HG03342 (cell line): ENCODE data around the gene SLC43A1.

Experiments
- ATAC-seq: cut with Tn5 transposase; IDR thresholded peaks from one replicate; pipeline ENCODE4 v1.9.1; 2021; ENCODE audit warnings: mild to moderate bottlenecking, moderate library complexity; ENCODE audit not compliant: unreplicated experiment

Gene SLC43A1

GRCh38 chr11:57480409-57481137 is 34.9 kb downstream of the SLC43A1 start:
- no peak for ATAC-seq

GRCh38 chr11:57479911-57480310 is 35.6 kb downstream of the SLC43A1 start:
- ATAC-seq = no peak

GRCh38 chr11:57479021-57479663 is 36.4 kb downstream of the SLC43A1 start:
- no peak for ATAC-seq

- no peak for ATAC-seq
These were observed 37.9 kb downstream of the SLC43A1 start for GRCh38 chr11:57477507-57478189.

GRCh38 chr11:57476757-57477506 is 38.6 kb downstream of the SLC43A1 start:
- ATAC-seq = peak; percentile 51

GRCh38 chr11:57476047-57476756 is 39.3 kb downstream of the SLC43A1 start:
- ATAC-seq = peak; percentile 22

- peak; percentile 32 for ATAC-seq
These were observed 39.8 kb downstream of the SLC43A1 start for GRCh38 chr11:57475671-57476046.

GRCh38 chr11:57475191-57475590 is 40.3 kb downstream of the SLC43A1 start:
- no peak for ATAC-seq

GRCh38 chr11:57474803-57475115 is 40.7 kb downstream of the SLC43A1 start:
- no peak for ATAC-seq

- ATAC-seq = no peak
These were observed 41.3 kb downstream of the SLC43A1 start for GRCh38 chr11:57474017-57474802.

- no peak for ATAC-seq
These were observed 42.1 kb downstream of the SLC43A1 start for GRCh38 chr11:57473285-57473841.

- no peak for ATAC-seq
These were observed 44.0 kb downstream of the SLC43A1 start for GRCh38 chr11:57471496-57471895.

GRCh38 chr11:57469268-57469667 is 46.2 kb downstream of the SLC43A1 start:
- ATAC-seq = no peak

GRCh38 chr11:57468276-57468675 is 47.2 kb downstream of the SLC43A1 start:
- no peak for ATAC-seq

- no peak for ATAC-seq
These were observed 47.9 kb downstream of the SLC43A1 start for GRCh38 chr11:57467508-57468157.

GRCh38 chr11:57466680-57467079 is 48.8 kb downstream of the SLC43A1 start:
- no peak for ATAC-seq

- ATAC-seq = no peak
These were observed 50.8 kb downstream of the SLC43A1 start for GRCh38 chr11:57464539-57465181.

- no peak for ATAC-seq
These were observed 51.6 kb downstream of the SLC43A1 start for GRCh38 chr11:57463671-57464538.
